MCF 10A (cell line): ENCODE measurements around the gene ALG11. TPM values are rescaled to one million over a fixed set of nuclear protein-coding genes. Genes with fewer than 3 reads are reported as not detected.

Source experiments
- BruUV-seq: library from RNA; stranded (reverse); fragments of 400-500 nt; replicated peaks from 2 replicates; lab custom pipeline; 2021; lab: Mats Ljungman, UMichigan
- CTCF ChIA-PET: fragments of 300-600 bp; sonication (Branson Sonifier 250); formaldehyde crosslinking; extraction: SDS; loops from one replicate; lab custom pipeline; 2021; ENCODE audit warnings: antibody characterized with exemption, inconsistent platforms; lab: Yijun Ruan, JAX
- POLR2A ChIA-PET: fragments of 300-600, 350-650 bp; sonication (Branson Sonifier 250); formaldehyde crosslinking; extraction: SDS; loops from one replicate; lab custom pipeline; 2020; ENCODE audit warnings: antibody characterized with exemption, inconsistent platforms; lab: Yijun Ruan, JAX
- DNase-seq: peaks from one replicate; pipeline ENCODE4 v3.0.0-alpha.2; 2018; ENCODE audit not compliant: unreplicated experiment
- H3K27ac Mint-ChIP-seq: one replicate; pipeline ENCODE4 v1.8.0; 2022; ENCODE audit warnings: mild to moderate bottlenecking, low read depth, mixed read lengths; ENCODE audit not compliant: unreplicated experiment
- H3K27me3 Mint-ChIP-seq: one replicate; pipeline ENCODE4 v1.8.0; 2022; ENCODE audit warnings: mixed read lengths; ENCODE audit not compliant: insufficient read depth, unreplicated experiment
- H3K36me3 Mint-ChIP-seq: one replicate; pipeline ENCODE4 v1.8.0; 2022; ENCODE audit warnings: mild to moderate bottlenecking, moderate library complexity, mixed read lengths; ENCODE audit not compliant: insufficient read depth, unreplicated experiment
- H3K4me1 Mint-ChIP-seq: one replicate; pipeline ENCODE4 v1.8.0; 2022; ENCODE audit warnings: mixed read lengths; ENCODE audit not compliant: insufficient read depth, unreplicated experiment
- H3K4me3 Mint-ChIP-seq: one replicate; pipeline ENCODE4 v1.8.0; 2022; ENCODE audit warnings: mild to moderate bottlenecking, moderate library complexity, mixed read lengths; ENCODE audit not compliant: unreplicated experiment
- H3K9me3 Mint-ChIP-seq: one replicate; pipeline ENCODE4 v1.8.0; 2022; ENCODE audit warnings: mixed read lengths; ENCODE audit not compliant: unreplicated experiment
- CTCF ChIP-seq: fragments of 200-600 bp; IDR thresholded peaks from one replicate; pipeline ENCODE4 v1.8.0; 2022; ENCODE audit warnings: antibody characterized with exemption, mild to moderate bottlenecking; ENCODE audit not compliant: unreplicated experiment
- intact Hi-C: fragments of 100-400 bp; cut with micrococcal nuclease; formaldehyde crosslinking; loops from 2 replicates; pipeline ENCODE4 v1.14.1; 2022
- total RNA-seq: library from RNA; stranded (reverse); gene quantifications from 2 replicates; pipeline ENCODE4 v1.2.3, GENCODE V29; 2022

ALG11 gene
- total RNA-seq, 1 experiment from 2014 or later: 33.3 TPM

- intact Hi-C loops: loop anchor here (5.0 kb wide), 1 partner anchor 99 kb away; no protein-coding TSS in a partner anchor
- no peak for TF ChIP-seq CTCF
- H3K4me3 Mint-ChIP-seq: no peak overlapping the region
- H3K4me1 Mint-ChIP-seq: peaks cover 18% of the 10 kb centered on the region
- ChIA-PET POLR2A (interaction anchor here (1.0 to 1.1 kb wide), 2 partner anchors 16 to 132 kb away, joined by 5 to 6 read pairs; partner anchors contain the start of genes ALG11 and NEK5), CTCF (interaction anchor here (0.6 to 10.2 kb wide), 4 partner anchors 11 to 367 kb away, joined by 3 to 97 read pairs (median 4); partner anchors contain the start of gene NEK5)
- BruUV-seq: no TSS peak
- H3K36me3 Mint-ChIP-seq: no peaks in the 10 kb centered on the region
- peak; percentile 23 for DNase-seq
- peak overlapping the region; percentile 29 for H3K27ac Mint-ChIP-seq
- no peaks in the 10 kb centered on the region for H3K9me3 Mint-ChIP-seq
- peaks cover 12% of the 10 kb centered on the region for H3K27me3 Mint-ChIP-seq
These were observed 16.3 kb upstream of the ALG11 start for GRCh38 chr13:51995677-51996551.

GRCh38 chr13:51996641-51997040, 15.6 kb upstream of the ALG11 start:
- ChIA-PET CTCF (interaction anchor here (0.7 to 10.2 kb wide), 5 partner anchors 10 to 134 kb away, joined by 3 to 97 read pairs (median 4); partner anchors contain the start of gene NEK5), POLR2A (interaction anchor here (1.0 to 1.1 kb wide), 2 partner anchors 16 to 131 kb away, joined by 4 to 6 read pairs; partner anchors contain the start of genes ALG11 and NEK5)
- Mint-ChIP-seq H3K36me3 (no peaks in the 10 kb centered on the region), H3K27ac (no peak overlapping the region), H3K27me3 (peaks cover 12% of the 10 kb centered on the region), H3K4me3 (no peak overlapping the region), H3K4me1 (peaks cover 22% of the 10 kb centered on the region), H3K9me3 (no peaks in the 10 kb centered on the region)
- TF ChIP-seq CTCF: no peak
- BruUV-seq: no TSS peak
- DNase-seq: no peak
- intact Hi-C loops: loop anchor here (5.0 kb wide), 1 partner anchor 99 kb away; no protein-coding TSS in a partner anchor

GRCh38 chr13:51997186-51997585, 15.0 kb upstream of the ALG11 start:
- Mint-ChIP-seq H3K27me3 (peaks cover 12% of the 10 kb centered on the region), H3K9me3 (no peaks in the 10 kb centered on the region), H3K27ac (no peak overlapping the region), H3K4me1 (peaks cover 22% of the 10 kb centered on the region), H3K4me3 (no peak overlapping the region), H3K36me3 (no peaks in the 10 kb centered on the region)
- TF ChIP-seq CTCF: no peak
- BruUV-seq: no TSS peak
- intact Hi-C loops: loop anchor here (5.0 kb wide), 1 partner anchor 100 kb away; no protein-coding TSS in a partner anchor
- CTCF ChIA-PET: interaction anchor here (0.7 to 10.2 kb wide), 6 partner anchors 10 to 134 kb away, joined by 3 to 97 read pairs (median 4); partner anchors contain the start of gene NEK5
- DNase-seq: no peak
- POLR2A ChIA-PET: interaction anchor here (1.0 kb wide), 1 partner anchor 16 kb away, joined by 4 read pairs; the partner anchor contains the start of gene ALG11
